K562 (cell line): ENCODE results near the gene FLOT2. TPM values are rescaled to one million over a fixed set of nuclear protein-coding genes. Genes with fewer than 3 reads are reported as not detected.

Source experiments
- AFF4 ChIP-seq: sonication (generic); formaldehyde crosslinking; IDR thresholded peaks from 2 replicates; pipeline ENCODE4 v1.8.0; 2023; ENCODE audit warnings: mild to moderate bottlenecking, missing genetic modification reagents
- RBM25 ChIP-seq: fragments of 200-400 bp; formaldehyde crosslinking; IDR thresholded peaks from 2 replicates; pipeline ENCODE4 v1.6.1; 2018; ENCODE audit warnings: low read length, low read depth, moderate library complexity; ENCODE audit not compliant: severe bottlenecking
- RFX7 ChIP-seq: fragments of 250-450 bp; sonication (Bioruptor Pico); IDR thresholded peaks from 2 replicates; pipeline ENCODE4 v1.5.1; 2021; ENCODE audit warnings: mild to moderate bottlenecking
- RNF219 ChIP-seq: fragments of 250-450 bp; sonication (Bioruptor Pico); IDR thresholded peaks from 2 replicates; pipeline ENCODE4 v1.5.0; 2022; ENCODE audit warnings: mild to moderate bottlenecking
- TAF7 ChIP-seq: fragments of 450-650 bp; IDR thresholded peaks from 2 replicates; pipeline ENCODE4 v1.6.1; 2016; ENCODE audit warnings: missing genetic modification characterization, missing compliant biosample characterization
- THRA ChIP-seq: fragments of 450-650 bp; IDR thresholded peaks from 2 replicates; pipeline ENCODE4 v1.6.1; 2017; ENCODE audit warnings: mild to moderate bottlenecking, moderate library complexity
- ZEB2 ChIP-seq: fragments of 450-650 bp; IDR thresholded peaks from 2 replicates; pipeline ENCODE4 v1.6.1; 2016
- ZNF318 ChIP-seq, 2 experiments: fragments of 450-650 bp; IDR thresholded peaks; 2 replicates each; pipeline ENCODE4 v1.6.1; 2016; ENCODE audit warnings: mild to moderate bottlenecking in 2 of 2, borderline replicate concordance in 1 of 2, low read depth in 1 of 2, moderate library complexity in 1 of 2
- ZNF583 ChIP-seq: fragments of 250-450 bp; sonication (Bioruptor Pico); IDR thresholded peaks from 2 replicates; pipeline ENCODE4 v1.4.0; 2020
- polyA plus RNA-seq, 8 experiments: library from polyadenylated mRNA; depleted of rRNA in 4 of 8; stranded (reverse) in 5 of 8; unstranded in 3 of 8; fragments of >200 nt; fragmentation: Nextera tagmentation in 2 of 8; fragmentation: Illumina TruSeq in 1 of 8; extraction: Ambion mirVana in 2 of 8; extraction: Trizol in 1 of 8; gene quantifications; 2 replicates each; pipeline versions ENCODE4 v1.2.1 to v1.2.3, GENCODE V29; 2011 to 2014; ENCODE audit warnings: inconsistent platforms in 1 of 8, missing spikeins in 1 of 8
- total RNA-seq, 7 experiments: library from RNA; depleted of rRNA in 6 of 7; stranded (reverse); fragments of >200 nt in 6 of 7; fragmentation: Illumina TruSeq in 2 of 7; extraction: Trizol in 2 of 7; gene quantifications; 2 replicates each; pipeline versions ENCODE4 v1.2.1 to v1.2.3, GENCODE V29; 2011 to 2021; ENCODE audit warnings: low replicate concordance in 1 of 7

Gene FLOT2
- total and polyA plus RNA-seq, 9 of the 15 experiments (the other 6 are each of a cell fraction or from before 2014, with no cell fraction given): 17.5 to 138 (median 41.7) TPM

- no peak for TF ChIP-seq AFF4 (CRISPR knock-in tag)
- TF ChIP-seq RNF219 (CRISPR knock-in tag): 0 out of 2 replicates have a peak, but pooled peaks have one; percentile 58
- TF ChIP-seq TAF7 (tag): no peak
- no peak for TF ChIP-seq RBM25
- peak; percentile 94; the same call in 1 of the 2 replicates for TF ChIP-seq ZNF583
- peak; percentile 97; the same call in 1 of the 2 replicates for TF ChIP-seq ZEB2
- TF ChIP-seq THRA: no peak
- TF ChIP-seq ZNF318 (IDR thresholded peaks at IDR 0.05; ENCODE audit: borderline replicate concordance in 1 of 2, low read depth in 1 of 2): no peak
- no peak for TF ChIP-seq RFX7
Measured at GRCh38 chr17:28864991-28865849, 32.3 kb downstream of the FLOT2 start (continued).
